Stimulated activated CD8-positive, alpha-beta memory T cell treated with anti-CD3 and anti-CD28 coated beads, Interleukin-7, amount 100 ng/mL, for 1 hour (primary cell): ENCODE data around the gene PCYOX1L.
"Not testable (repeated sequence)": the region's sequence is repeated elsewhere in the genome, so short reads cannot be mapped to it uniquely, and the experiment has no call there.

Source experiments
- DNase-seq, 2 donors: peaks; one replicate each; pipeline ENCODE4 v3.0.0-alpha.2; 2020; ENCODE audit warnings: low read depth in 2 of 2

PCYOX1L gene

GRCh38 chr5:149387081-149387631, 29.3 kb downstream of the PCYOX1L start:
- no peak for DNase-seq

GRCh38 chr5:149387982-149388381, 30.1 kb downstream of the PCYOX1L start:
- DNase-seq = no peak

- no peak for DNase-seq
These were observed 30.8 kb downstream of the PCYOX1L start for GRCh38 chr5:149388498-149389190.

GRCh38 chr5:149389552-149390495, 32.0 kb downstream of the PCYOX1L start:
- DNase-seq = no peak

GRCh38 chr5:149391076-149391475, 33.2 kb downstream of the PCYOX1L start:
- not testable (repeated sequence) for DNase-seq

GRCh38 chr5:149391524-149391923, 33.7 kb downstream of the PCYOX1L start:
- DNase-seq = no peak

GRCh38 chr5:149392718-149393117, 34.9 kb downstream of the PCYOX1L start:
- DNase-seq = no peak

- DNase-seq = not testable (repeated sequence)
These were observed 37.1 kb downstream of the PCYOX1L start for GRCh38 chr5:149394996-149395395.

- DNase-seq = no peak
These were observed 39.7 kb downstream of the PCYOX1L start for GRCh38 chr5:149397530-149397929.

- not testable (repeated sequence) for DNase-seq
These were observed 41.0 kb downstream of the PCYOX1L start for GRCh38 chr5:149398747-149399266.

- no peak for DNase-seq
These were observed 41.9 kb downstream of the PCYOX1L start for GRCh38 chr5:149399775-149400174.

- DNase-seq = no peak
These were observed 42.5 kb downstream of the PCYOX1L start for GRCh38 chr5:149400304-149400703.

GRCh38 chr5:149401051-149401450, 43.2 kb downstream of the PCYOX1L start:
- DNase-seq = no peak

GRCh38 chr5:149402291-149402690, 44.4 kb downstream of the PCYOX1L start:
- DNase-seq = no peak

GRCh38 chr5:149403923-149404745, 46.3 kb downstream of the PCYOX1L start:
- DNase-seq = no peak

GRCh38 chr5:149404746-149405549, 47.1 kb downstream of the PCYOX1L start:
- DNase-seq = no peak

- DNase-seq = no peak
These were observed 47.8 kb downstream of the PCYOX1L start for GRCh38 chr5:149405550-149406202.

GRCh38 chr5:149406203-149406978, 48.5 kb downstream of the PCYOX1L start:
- no peak for DNase-seq

GRCh38 chr5:149406979-149407306, 49.1 kb downstream of the PCYOX1L start:
- no peak for DNase-seq
